Trophoblast cell (in vitro differentiated cells and primary cell): ENCODE measurements around the gene IFIT2.
A peak's percentile ranks its signal among the peaks of the same experiment; 100 is the strongest.
"Not testable (repeated sequence)": the region's sequence is repeated elsewhere in the genome, so short reads cannot be mapped to it uniquely, and the experiment has no call there.

Source experiments
- DNase-seq, 2 donors: peaks; one replicate each; pipeline ENCODE4 v3.0.0-alpha.2; 2016
- H2AFZ ChIP-seq: 2 replicates; pipeline ENCODE4 v1.6.1; 2013; ENCODE audit warnings: low read length, moderate library complexity, mild to moderate bottlenecking; ENCODE audit not compliant: insufficient read depth, poor library complexity
- H2AK5ac ChIP-seq: 2 replicates; pipeline ENCODE4 v1.6.1; 2013; ENCODE audit warnings: mild to moderate bottlenecking, low read length
- H2BK120ac ChIP-seq: 2 replicates; pipeline ENCODE4 v1.6.1; 2013; ENCODE audit warnings: low read length, mild to moderate bottlenecking, moderate library complexity; ENCODE audit not compliant: insufficient read depth, poor library complexity
- H2BK12ac ChIP-seq: 2 replicates; pipeline ENCODE4 v1.6.1; 2013; ENCODE audit warnings: mild to moderate bottlenecking, low read length, moderate library complexity
- H2BK5ac ChIP-seq: 2 replicates; pipeline ENCODE4 v1.6.1; 2013; ENCODE audit warnings: low read length, low read depth, moderate library complexity, mild to moderate bottlenecking; ENCODE audit not compliant: poor library complexity
- H3K14ac ChIP-seq: 2 replicates; pipeline ENCODE4 v1.6.1; 2013; ENCODE audit warnings: mild to moderate bottlenecking, low read length
- H3K18ac ChIP-seq: 2 replicates; pipeline ENCODE4 v1.6.1; 2013; ENCODE audit warnings: mild to moderate bottlenecking, low read length
- H3K23ac ChIP-seq: 2 replicates; pipeline ENCODE4 v1.6.1; 2013; ENCODE audit warnings: low read length
- H3K27ac ChIP-seq: 2 replicates; pipeline ENCODE4 v1.5.1; 2013; ENCODE audit warnings: low read depth, mild to moderate bottlenecking, inconsistent platforms, low read length, moderate library complexity
- H3K27me3 ChIP-seq: 2 replicates; pipeline ENCODE4 v1.6.1; 2013; ENCODE audit warnings: inconsistent platforms, mild to moderate bottlenecking, low read length, moderate library complexity; ENCODE audit not compliant: insufficient read depth
- H3K36me3 ChIP-seq, 2 experiments: 1 replicate in 1 of 2; 2 replicates in 1 of 2; pipeline ENCODE4 v1.6.1; 2013; ENCODE audit warnings: low read length in 2 of 2, mild to moderate bottlenecking in 2 of 2, moderate library complexity in 1 of 2; ENCODE audit not compliant: insufficient read depth in 2 of 2, control insufficient read depth in 1 of 2
- H3K4ac ChIP-seq: 2 replicates; pipeline ENCODE4 v1.6.1; 2013; ENCODE audit warnings: low read depth, mild to moderate bottlenecking, low read length, moderate library complexity
- H3K4me1 ChIP-seq, 2 experiments: 1 replicate in 1 of 2; 2 replicates in 1 of 2; pipeline ENCODE4 v1.6.1; 2013; ENCODE audit warnings: low read length in 2 of 2, mild to moderate bottlenecking in 2 of 2, moderate library complexity in 1 of 2; ENCODE audit not compliant: insufficient read depth in 2 of 2, control insufficient read depth in 1 of 2
- H3K4me2 ChIP-seq: 2 replicates; pipeline ENCODE4 v1.6.1; 2013; ENCODE audit warnings: inconsistent platforms, mild to moderate bottlenecking, low read length, moderate library complexity
- H3K4me3 ChIP-seq: 2 replicates; pipeline ENCODE4 v1.5.1; 2013; ENCODE audit warnings: mild to moderate bottlenecking, low read depth, low read length, inconsistent platforms
- H3K79me1 ChIP-seq: one replicate; pipeline ENCODE4 v1.6.1; 2013; ENCODE audit warnings: low read length
- H3K79me2 ChIP-seq: 2 replicates; pipeline ENCODE4 v1.6.1; 2013; ENCODE audit warnings: low read length, mild to moderate bottlenecking; ENCODE audit not compliant: control insufficient read depth, insufficient read depth, poor library complexity
- H3K9ac ChIP-seq: 2 replicates; pipeline ENCODE4 v1.6.1; 2013; ENCODE audit warnings: mild to moderate bottlenecking, low read length
- H3K9me3 ChIP-seq: 2 replicates; pipeline ENCODE4 v1.6.1; 2013; ENCODE audit warnings: low read depth, mild to moderate bottlenecking, control low read depth, inconsistent platforms, low read length; ENCODE audit not compliant: insufficient read depth
- H4K12ac ChIP-seq: 2 replicates; pipeline ENCODE4 v1.6.1; 2013; ENCODE audit warnings: low read depth, mild to moderate bottlenecking, low read length, moderate library complexity
- H4K8ac ChIP-seq: 2 replicates; pipeline ENCODE4 v1.6.1; 2013; ENCODE audit warnings: low read depth, mild to moderate bottlenecking, low read length, moderate library complexity
- H4K91ac ChIP-seq: one replicate; pipeline ENCODE4 v1.6.1; 2013; ENCODE audit warnings: low read depth, mild to moderate bottlenecking, low read length, moderate library complexity
- WGBS: extraction: QIAGEN DNeasy Blood & Tissue Kit; methylation state at CpG from one replicate; pipeline ENCODE4 v1.1.7; 2013; ENCODE audit warnings: missing lambda C conversion rate; ENCODE audit not compliant: insufficient read length, insufficient coverage; ENCODE audit errors: extremely low coverage; 5-methylcytosine and 5-hydroxymethylcytosine counted together

IFIT2 gene

DNA sequence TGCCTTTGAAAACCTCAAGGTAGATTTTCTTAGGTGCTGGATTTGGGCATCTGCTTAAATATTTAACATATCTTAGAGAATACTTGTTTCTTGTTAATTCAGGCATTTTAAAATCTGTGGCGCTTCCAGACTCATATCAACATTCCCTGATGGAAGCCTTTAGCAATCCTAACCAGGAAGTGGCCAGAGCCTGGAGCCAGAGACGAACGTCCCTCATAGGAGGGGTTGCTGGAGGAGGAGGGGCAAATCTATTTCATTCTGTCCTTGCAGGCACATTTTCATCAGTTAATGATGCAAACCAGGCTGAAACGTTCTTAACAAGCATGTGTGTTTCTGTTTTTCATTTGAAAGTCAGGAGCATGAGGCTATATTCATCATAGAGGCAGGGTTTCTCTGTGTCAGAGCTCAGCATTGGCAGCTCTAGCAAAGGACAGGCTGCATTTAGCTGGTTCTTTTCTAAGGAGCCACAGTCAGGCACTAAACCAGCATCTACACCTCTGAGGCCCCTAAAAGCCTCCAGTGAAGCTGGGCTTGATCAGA lies 17.8 kb upstream of the IFIT2 start:
- H3K4me2 ChIP-seq: peak overlapping the region; percentile 20

GRCh38 chr10:89284711-89285110 lies 17.1 kb upstream of the IFIT2 start:
- no CpG with 5 or more reads among the region's 6 CpGs for WGBS
- H3K9me3 ChIP-seq, H2BK12ac ChIP-seq, DNase-seq, H2AK5ac ChIP-seq, H4K8ac ChIP-seq, H3K23ac ChIP-seq, H2BK120ac ChIP-seq, H3K27ac ChIP-seq, H3K4ac ChIP-seq, H3K79me1 ChIP-seq, H3K14ac ChIP-seq, H3K36me3 ChIP-seq, H3K27me3 ChIP-seq, H3K4me1 ChIP-seq, H2AFZ ChIP-seq, H4K12ac ChIP-seq, H3K18ac ChIP-seq, H4K91ac ChIP-seq, H3K4me3 ChIP-seq, H3K79me2 ChIP-seq, H3K4me2 ChIP-seq, H3K9ac ChIP-seq, H2BK5ac ChIP-seq: not testable (repeated sequence)

More for the DNA sequence above, 17.8 kb upstream of the IFIT2 start:
- H3K23ac ChIP-seq: no peak overlapping the region
- H4K8ac ChIP-seq: no peak overlapping the region
- H2BK5ac ChIP-seq: no peak overlapping the region
- DNase-seq: peak in 1 of 2 donors; percentile 51
- no peak overlapping the region for H4K91ac ChIP-seq
- H3K79me2 ChIP-seq: no peaks in the 10 kb centered on the region
- H3K9me3 ChIP-seq: no peaks in the 10 kb centered on the region
- no CpG with 5 or more reads among the region's 4 CpGs for WGBS
- H3K27ac ChIP-seq: no peak overlapping the region
- H3K18ac ChIP-seq: no peak overlapping the region
- no peak overlapping the region for H3K9ac ChIP-seq
- H3K79me1 ChIP-seq: peaks cover 2% of the 10 kb centered on the region
- no peak overlapping the region for H3K4ac ChIP-seq
- peak overlapping the region; percentile 8 for H2AFZ ChIP-seq
- H4K12ac ChIP-seq: no peak overlapping the region
- H2AK5ac ChIP-seq: no peak overlapping the region
- no peaks in the 10 kb centered on the region for H3K36me3 ChIP-seq
- H3K14ac ChIP-seq: no peak overlapping the region
- no peak overlapping the region for H2BK12ac ChIP-seq
- H2BK120ac ChIP-seq: no peak overlapping the region
- no peak overlapping the region for H3K4me3 ChIP-seq
- peaks cover 0 to 3% of the 10 kb centered on the region in 2 experiments for H3K4me1 ChIP-seq
- H3K27me3 ChIP-seq: no peaks in the 10 kb centered on the region

GRCh38 chr10:89285303-89285702 lies 16.5 kb upstream of the IFIT2 start:
- H4K8ac ChIP-seq, H3K27me3 ChIP-seq, H3K18ac ChIP-seq, H3K9me3 ChIP-seq, DNase-seq, H4K12ac ChIP-seq, H4K91ac ChIP-seq, H3K4me3 ChIP-seq, H3K4me2 ChIP-seq, H2BK12ac ChIP-seq, H2AFZ ChIP-seq, H3K79me2 ChIP-seq, H3K14ac ChIP-seq, H3K79me1 ChIP-seq, H3K23ac ChIP-seq, H2BK120ac ChIP-seq, H3K4ac ChIP-seq, H3K36me3 ChIP-seq, H2BK5ac ChIP-seq, H3K4me1 ChIP-seq, H3K9ac ChIP-seq, H3K27ac ChIP-seq, H2AK5ac ChIP-seq: not testable (repeated sequence)
- 0% methylated on average over 1 of the region's 4 CpGs for WGBS

DNA sequence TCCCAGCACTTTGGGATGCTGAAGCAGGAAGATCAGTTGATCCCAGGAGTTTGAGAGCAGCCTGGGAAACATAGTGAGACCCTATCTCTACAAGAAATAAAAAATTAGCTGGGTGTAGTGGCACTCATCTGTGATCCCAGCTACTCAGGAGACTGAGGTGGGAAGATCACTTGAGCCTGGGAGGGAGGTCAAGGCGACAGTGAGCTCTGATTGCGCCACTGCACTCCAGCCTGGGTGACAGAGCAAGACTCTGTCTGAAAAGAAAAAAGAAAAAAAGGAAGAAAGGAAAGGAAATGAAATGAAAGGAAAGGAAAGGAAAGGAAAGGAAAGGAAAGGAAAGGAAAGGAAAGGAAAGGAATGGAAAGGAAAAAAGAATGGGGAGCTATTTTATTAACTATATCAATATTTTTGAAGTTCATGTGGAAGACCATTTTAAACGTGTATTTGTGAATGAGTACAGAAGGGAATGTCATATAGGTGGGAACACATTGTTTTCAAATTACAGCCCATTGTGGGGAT lies 7.1 kb upstream of the IFIT2 start:
- no peak overlapping the region for H4K91ac ChIP-seq
- no peak overlapping the region for H2AFZ ChIP-seq
- no peak overlapping the region for H4K8ac ChIP-seq
- no peak overlapping the region for H3K4me2 ChIP-seq
- no peak overlapping the region for H2BK12ac ChIP-seq
- no peak overlapping the region for H3K18ac ChIP-seq
- no peak overlapping the region for H2BK120ac ChIP-seq
- no peak overlapping the region for H4K12ac ChIP-seq
- H3K23ac ChIP-seq: no peak overlapping the region
- H3K79me1 ChIP-seq: no peaks in the 10 kb centered on the region
- WGBS: no CpG with 5 or more reads among the region's 3 CpGs
- H3K27me3 ChIP-seq: no peaks in the 10 kb centered on the region
- H3K9ac ChIP-seq: no peak overlapping the region
- no peak for DNase-seq
- no peak overlapping the region for H3K14ac ChIP-seq
- H2AK5ac ChIP-seq: no peak overlapping the region
- H3K36me3 ChIP-seq: no peaks in the 10 kb centered on the region
- no peaks in the 10 kb centered on the region for H3K79me2 ChIP-seq
- no peaks in the 10 kb centered on the region for H3K9me3 ChIP-seq
- H3K27ac ChIP-seq: no peak overlapping the region
- H3K4me1 ChIP-seq: no peaks in the 10 kb centered on the region
- H3K4ac ChIP-seq: no peak overlapping the region
- no peak overlapping the region for H2BK5ac ChIP-seq
- H3K4me3 ChIP-seq: no peak overlapping the region
